Osteocyte (in vitro differentiated cells): ENCODE data around the gene ARHGAP24. TPM values are rescaled to one million over a fixed set of nuclear protein-coding genes. Genes with fewer than 3 reads are reported as not detected.
"Not testable (repeated sequence)": the region's sequence is repeated elsewhere in the genome, so short reads cannot be mapped to it uniquely, and the experiment has no call there.

ENCODE experiments used
- DNase-seq: peaks from one replicate; pipeline ENCODE4 v3.0.0; 2021; ENCODE audit warnings: mixed read lengths; ENCODE audit not compliant: unreplicated experiment; ENCODE audit errors: extremely low spot score
- H3K27ac Mint-ChIP-seq: one replicate; pipeline ENCODE4 v1.8.0; 2021; ENCODE audit warnings: mild to moderate bottlenecking, mixed read lengths; ENCODE audit not compliant: unreplicated experiment
- H3K27me3 Mint-ChIP-seq: one replicate; pipeline ENCODE4 v1.8.0; 2021; ENCODE audit warnings: mixed read lengths; ENCODE audit not compliant: unreplicated experiment
- H3K36me3 Mint-ChIP-seq: one replicate; pipeline ENCODE4 v1.8.0; 2021; ENCODE audit warnings: mixed read lengths; ENCODE audit not compliant: unreplicated experiment
- H3K4me1 Mint-ChIP-seq: one replicate; pipeline ENCODE4 v1.8.0; 2021; ENCODE audit warnings: mixed read lengths; ENCODE audit not compliant: unreplicated experiment
- H3K4me3 Mint-ChIP-seq: one replicate; pipeline ENCODE4 v1.8.0; 2021; ENCODE audit warnings: mild to moderate bottlenecking, moderate library complexity, mixed read lengths; ENCODE audit not compliant: unreplicated experiment
- H3K9me3 Mint-ChIP-seq: one replicate; pipeline ENCODE4 v1.8.0; 2021; ENCODE audit warnings: mixed read lengths; ENCODE audit not compliant: unreplicated experiment
- total RNA-seq: library from RNA; stranded (reverse); gene quantifications from 2 replicates; pipeline ENCODE4 v1.2.1, GENCODE V29; 2021
- TF ChIP-seq, protein P1 (sequence below): fragments of 200-600 bp; sonication (generic); IDR thresholded peaks from 2 replicates; pipeline ENCODE4 v1.5.0; 2021; ENCODE audit warnings: antibody characterized with exemption, mild to moderate bottlenecking, moderate library complexity

Gene ARHGAP24
- total RNA-seq, 1 donor from 2014 or later = 29.3 TPM

DNA sequence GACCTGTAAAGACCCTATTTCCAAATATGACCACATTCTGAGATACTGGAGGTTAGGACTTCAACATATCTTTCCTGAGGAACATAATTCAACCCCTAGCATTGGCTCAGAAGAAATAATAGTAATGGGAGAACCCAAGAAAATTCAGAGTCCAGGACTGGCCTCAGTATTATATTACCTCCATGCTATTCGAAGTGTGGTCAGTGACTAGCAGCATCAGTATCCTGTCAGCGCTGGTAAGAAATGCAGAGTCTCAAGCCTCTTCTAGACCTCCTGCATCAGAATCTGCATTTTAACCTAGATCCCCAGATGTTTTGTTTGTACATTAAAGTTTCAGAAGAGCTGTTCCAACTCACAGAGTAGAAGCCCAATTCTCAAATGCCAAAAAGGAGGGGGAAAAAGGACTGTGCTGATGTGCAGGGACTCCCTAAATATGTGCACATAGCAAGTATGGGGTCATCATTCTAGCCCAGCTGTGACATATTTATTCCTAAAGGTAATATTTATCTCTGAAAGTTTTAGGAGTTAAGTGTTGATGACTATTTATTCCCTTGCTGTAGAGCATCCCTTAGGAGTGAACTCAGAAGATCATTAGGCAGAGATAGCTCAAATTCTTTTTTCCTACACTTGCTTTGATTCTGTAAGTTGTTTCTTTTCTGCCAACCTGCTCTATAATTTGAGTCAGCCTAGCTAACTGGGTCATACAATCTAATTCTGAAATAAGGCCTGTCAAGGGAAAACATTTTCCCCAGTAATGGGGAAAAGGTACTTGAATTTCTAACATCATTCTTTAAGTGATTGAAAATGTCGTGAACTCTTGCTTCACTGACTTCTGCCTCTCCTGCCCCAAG is 361.9 kb downstream of the ARHGAP24 start:
- Mint-ChIP-seq H3K36me3 (no peaks in the 10 kb centered on the region), H3K27ac (peak overlapping the region; percentile 78), H3K4me3 (peak overlapping the region; percentile 46), H3K9me3 (no peaks in the 10 kb centered on the region), H3K27me3 (no peaks in the 10 kb centered on the region), H3K4me1 (peaks cover 55% of the 10 kb centered on the region)
- TF ChIP-seq, protein P1, sequence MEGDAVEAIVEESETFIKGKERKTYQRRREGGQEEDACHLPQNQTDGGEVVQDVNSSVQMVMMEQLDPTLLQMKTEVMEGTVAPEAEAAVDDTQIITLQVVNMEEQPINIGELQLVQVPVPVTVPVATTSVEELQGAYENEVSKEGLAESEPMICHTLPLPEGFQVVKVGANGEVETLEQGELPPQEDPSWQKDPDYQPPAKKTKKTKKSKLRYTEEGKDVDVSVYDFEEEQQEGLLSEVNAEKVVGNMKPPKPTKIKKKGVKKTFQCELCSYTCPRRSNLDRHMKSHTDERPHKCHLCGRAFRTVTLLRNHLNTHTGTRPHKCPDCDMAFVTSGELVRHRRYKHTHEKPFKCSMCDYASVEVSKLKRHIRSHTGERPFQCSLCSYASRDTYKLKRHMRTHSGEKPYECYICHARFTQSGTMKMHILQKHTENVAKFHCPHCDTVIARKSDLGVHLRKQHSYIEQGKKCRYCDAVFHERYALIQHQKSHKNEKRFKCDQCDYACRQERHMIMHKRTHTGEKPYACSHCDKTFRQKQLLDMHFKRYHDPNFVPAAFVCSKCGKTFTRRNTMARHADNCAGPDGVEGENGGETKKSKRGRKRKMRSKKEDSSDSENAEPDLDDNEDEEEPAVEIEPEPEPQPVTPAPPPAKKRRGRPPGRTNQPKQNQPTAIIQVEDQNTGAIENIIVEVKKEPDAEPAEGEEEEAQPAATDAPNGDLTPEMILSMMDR = no peak
- no peak for DNase-seq

DNA sequence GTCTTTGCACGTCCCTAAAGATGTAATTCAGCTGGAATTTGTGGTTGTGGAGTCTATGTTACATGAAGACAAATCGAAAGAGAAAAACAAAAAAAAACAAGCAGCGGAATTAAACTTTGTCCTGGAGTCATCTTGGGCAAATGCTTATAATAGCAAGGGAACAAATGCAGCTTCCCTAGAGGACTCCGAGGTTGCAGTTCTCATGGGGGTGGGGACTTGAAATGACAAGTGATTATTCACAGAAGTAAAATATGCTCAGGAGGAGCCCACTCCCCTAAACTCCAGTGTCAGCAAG is 362.4 kb downstream of the ARHGAP24 start:
- Mint-ChIP-seq H3K4me3 (peak overlapping the region; percentile 46), H3K36me3 (no peaks in the 10 kb centered on the region), H3K9me3 (no peaks in the 10 kb centered on the region), H3K4me1 (peaks cover 60% of the 10 kb centered on the region), H3K27me3 (no peaks in the 10 kb centered on the region), H3K27ac (peak overlapping the region; percentile 78)
- TF ChIP-seq, protein P1 = no peak
- no peak for DNase-seq

DNA sequence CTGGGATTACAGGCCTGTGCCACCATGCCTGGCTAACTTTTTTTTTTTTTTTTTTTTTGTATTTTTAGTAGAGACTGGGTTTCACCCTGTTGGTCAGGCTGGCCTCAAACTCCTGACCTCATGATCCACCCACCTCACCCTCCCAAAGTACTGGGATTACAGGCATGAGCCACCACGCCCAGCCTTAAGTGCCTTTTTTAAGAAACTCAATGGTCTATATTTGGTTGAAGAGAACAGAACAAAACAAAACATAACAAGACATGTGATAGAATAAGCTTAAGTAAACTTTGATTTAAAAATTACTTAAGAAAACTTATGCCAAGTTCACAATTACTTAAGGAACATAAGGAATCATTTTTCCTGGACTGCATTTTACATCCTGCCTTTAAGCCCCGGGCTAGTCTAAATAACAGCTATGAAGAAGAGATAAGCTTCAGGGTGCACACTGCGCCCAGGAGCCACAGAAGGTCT is 365.1 kb downstream of the ARHGAP24 start:
- Mint-ChIP-seq H3K4me1 (peaks cover 45% of the 10 kb centered on the region), H3K27ac (peak overlapping the region; percentile 41)
- H3K4me3 Mint-ChIP-seq, DNase-seq, H3K36me3 Mint-ChIP-seq, H3K9me3 Mint-ChIP-seq, H3K27me3 Mint-ChIP-seq: not testable (repeated sequence)

DNA sequence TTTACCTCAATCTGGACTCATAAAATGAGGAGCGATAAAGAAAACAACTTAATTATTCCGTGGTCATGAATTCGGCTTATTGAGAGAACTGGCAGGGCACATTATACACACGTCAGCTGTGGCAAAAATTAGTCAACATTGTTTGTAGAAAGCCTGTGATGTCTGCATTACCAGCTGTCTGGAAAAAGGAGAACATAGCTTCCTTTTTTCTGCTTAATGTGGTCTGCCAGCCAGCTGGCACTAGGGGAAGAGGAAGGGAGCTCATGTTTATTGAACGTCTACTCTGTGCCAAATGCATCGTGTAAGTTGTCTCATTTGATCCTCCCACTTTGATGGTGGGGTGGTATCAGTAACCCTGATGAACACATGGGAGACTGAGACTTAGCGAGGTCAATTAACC is 367.6 kb downstream of the ARHGAP24 start:
- Mint-ChIP-seq H3K4me1 (peaks cover 29% of the 10 kb centered on the region), H3K4me3 (no peak overlapping the region), H3K36me3 (peaks cover 2% of the 10 kb centered on the region), H3K27ac (peak overlapping the region; percentile 71), H3K27me3 (no peaks in the 10 kb centered on the region), H3K9me3 (no peaks in the 10 kb centered on the region)
- TF ChIP-seq, protein P1 = no peak
- DNase-seq = no peak

DNA sequence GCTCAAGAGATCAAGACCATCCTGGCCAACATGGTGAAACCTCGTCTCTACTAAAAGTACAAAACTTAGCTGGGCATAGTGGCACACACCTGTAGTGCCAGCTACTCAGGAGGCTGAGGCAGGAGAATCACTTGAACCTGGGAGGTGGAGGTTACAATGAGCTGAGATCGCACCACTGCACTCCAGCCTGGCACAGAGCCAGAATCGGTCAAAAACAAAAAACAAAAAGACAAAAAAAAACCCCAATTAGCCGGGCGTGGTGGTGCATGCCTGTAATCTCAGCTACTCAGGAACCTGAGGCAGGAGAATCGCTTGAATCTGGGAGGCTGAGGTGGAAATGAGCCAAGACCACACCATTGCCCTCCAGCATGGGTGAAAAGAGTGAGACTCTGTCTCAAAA is 378.8 kb downstream of the ARHGAP24 start:
- not testable (repeated sequence) for H3K4me1 Mint-ChIP-seq, H3K4me3 Mint-ChIP-seq, H3K27ac Mint-ChIP-seq, H3K27me3 Mint-ChIP-seq, DNase-seq
- Mint-ChIP-seq H3K9me3 (peaks cover 11% of the 10 kb centered on the region), H3K36me3 (peaks cover 17% of the 10 kb centered on the region)

DNA sequence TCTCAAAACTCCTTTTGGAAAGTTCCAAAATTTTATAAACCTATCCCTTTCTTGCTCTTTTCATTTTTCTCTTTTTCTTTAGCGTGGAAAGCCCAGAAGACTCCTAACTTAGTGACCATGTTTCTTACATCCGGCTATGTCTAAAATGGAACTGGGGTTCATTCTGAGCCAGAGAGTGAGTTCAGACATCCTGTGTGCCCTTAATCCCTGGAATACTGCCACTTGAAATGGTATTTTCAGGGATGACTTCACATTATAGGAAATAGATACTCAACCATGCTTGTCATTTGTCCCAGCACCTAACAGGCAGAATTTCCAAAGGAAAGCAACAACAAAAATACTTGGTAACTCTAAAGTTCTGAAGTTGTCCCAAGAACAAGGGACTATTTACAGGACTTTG is 379.6 kb downstream of the ARHGAP24 start:
- Mint-ChIP-seq H3K9me3 (peaks cover 10% of the 10 kb centered on the region), H3K4me1 (peaks cover 3% of the 10 kb centered on the region), H3K4me3 (no peak overlapping the region), H3K36me3 (peaks cover 17% of the 10 kb centered on the region), H3K27me3 (no peaks in the 10 kb centered on the region), H3K27ac (peak overlapping the region; percentile 1)
- DNase-seq = no peak
- TF ChIP-seq, protein P1 = no peak
